Measurements from ENCODE around the gene GRXCR2.
"Not testable (repeated sequence)": the region's sequence is repeated elsewhere in the genome, so short reads cannot be mapped to it uniquely, and the experiment has no call there.

Gene GRXCR2

GRCh38 chr5:145903867-145904266 is 31.1 kb upstream of the GRXCR2 start:
- H3K4me1 Mint-ChIP-seq (ENCODE audit: low read depth), result no peaks in the 10 kb centered on the region
- H3K9me3 Mint-ChIP-seq (ENCODE audit: low read depth), result peaks cover 8% of the 10 kb centered on the region
- H3K4me3 Mint-ChIP-seq, result no peak overlapping the region
- no peaks in the 10 kb centered on the region for H3K36me3 Mint-ChIP-seq
- H3K27me3 Mint-ChIP-seq, result peaks cover 11% of the 10 kb centered on the region
- H3K27ac Mint-ChIP-seq, result no peak overlapping the region

- H3K27me3 Mint-ChIP-seq, result peaks cover 11% of the 10 kb centered on the region
- H3K36me3 Mint-ChIP-seq, result no peaks in the 10 kb centered on the region
These were observed 30.3 kb upstream of the GRXCR2 start for GRCh38 chr5:145903113-145903512.

GRCh38 chr5:145902421-145902820 is 29.6 kb upstream of the GRXCR2 start:
- H3K4me1 Mint-ChIP-seq (ENCODE audit: low read depth), result no peaks in the 10 kb centered on the region
- peaks cover 10% of the 10 kb centered on the region for H3K27me3 Mint-ChIP-seq
- peaks cover 10% of the 10 kb centered on the region for H3K9me3 Mint-ChIP-seq (ENCODE audit: low read depth)
- no peak overlapping the region for H3K27ac Mint-ChIP-seq
- H3K4me3 Mint-ChIP-seq, result no peak overlapping the region
- no peaks in the 10 kb centered on the region for H3K36me3 Mint-ChIP-seq

More at GRCh38 chr5:145903113-145903512, 30.3 kb upstream of the GRXCR2 start:
- H3K9me3 Mint-ChIP-seq (ENCODE audit: low read depth), result peaks cover 10% of the 10 kb centered on the region
- no peak overlapping the region for H3K4me3 Mint-ChIP-seq
- H3K4me1 Mint-ChIP-seq (ENCODE audit: low read depth), result no peaks in the 10 kb centered on the region
- H3K27ac Mint-ChIP-seq, result no peak overlapping the region

GRCh38 chr5:145898171-145898570 is 25.4 kb upstream of the GRXCR2 start:
- Mint-ChIP-seq H3K27me3 (no peaks in the 10 kb centered on the region), H3K4me1 (ENCODE audit: low read depth) (no peaks in the 10 kb centered on the region), H3K36me3 (no peaks in the 10 kb centered on the region), H3K27ac (no peak overlapping the region), H3K9me3 (ENCODE audit: low read depth) (peaks cover 10% of the 10 kb centered on the region), H3K4me3 (no peak overlapping the region)

GRCh38 chr5:145891378-145891777 is 18.6 kb upstream of the GRXCR2 start:
- not testable (repeated sequence) for H3K27me3 Mint-ChIP-seq; H3K9me3 Mint-ChIP-seq (ENCODE audit: low read depth); H3K36me3 Mint-ChIP-seq; H3K4me1 Mint-ChIP-seq (ENCODE audit: low read depth); H3K4me3 Mint-ChIP-seq; H3K27ac Mint-ChIP-seq

- peaks cover 5% of the 10 kb centered on the region for H3K9me3 Mint-ChIP-seq (ENCODE audit: low read depth)
- H3K4me3 Mint-ChIP-seq, result no peak overlapping the region
- no peaks in the 10 kb centered on the region for H3K4me1 Mint-ChIP-seq (ENCODE audit: low read depth)
- peaks cover 4% of the 10 kb centered on the region for H3K27me3 Mint-ChIP-seq
- no peak overlapping the region for H3K27ac Mint-ChIP-seq
- no peaks in the 10 kb centered on the region for H3K36me3 Mint-ChIP-seq
These were observed 16.8 kb upstream of the GRXCR2 start for GRCh38 chr5:145889611-145890010.

- H3K27me3 Mint-ChIP-seq, result peaks cover 4% of the 10 kb centered on the region
- no peak overlapping the region for H3K27ac Mint-ChIP-seq
These were observed 15.3 kb upstream of the GRXCR2 start for GRCh38 chr5:145887976-145888574.

GRCh38 chr5:145887217-145887616 is 14.4 kb upstream of the GRXCR2 start:
- no peak overlapping the region for H3K4me3 Mint-ChIP-seq
- peaks cover 7% of the 10 kb centered on the region for H3K9me3 Mint-ChIP-seq (ENCODE audit: low read depth)
- H3K27me3 Mint-ChIP-seq, result peaks cover 5% of the 10 kb centered on the region
- no peak overlapping the region for H3K27ac Mint-ChIP-seq
- H3K4me1 Mint-ChIP-seq (ENCODE audit: low read depth), result no peaks in the 10 kb centered on the region
- no peaks in the 10 kb centered on the region for H3K36me3 Mint-ChIP-seq

More at GRCh38 chr5:145887976-145888574, 15.3 kb upstream of the GRXCR2 start:
- H3K4me1 Mint-ChIP-seq (ENCODE audit: low read depth), result no peaks in the 10 kb centered on the region
- peaks cover 5% of the 10 kb centered on the region for H3K9me3 Mint-ChIP-seq (ENCODE audit: low read depth)
- H3K4me3 Mint-ChIP-seq, result no peak overlapping the region
- no peaks in the 10 kb centered on the region for H3K36me3 Mint-ChIP-seq

- no peak overlapping the region for H3K27ac Mint-ChIP-seq
- peaks cover 5% of the 10 kb centered on the region for H3K9me3 Mint-ChIP-seq (ENCODE audit: low read depth)
- H3K4me3 Mint-ChIP-seq, result no peak overlapping the region
- peaks cover 6% of the 10 kb centered on the region for H3K27me3 Mint-ChIP-seq
- no peaks in the 10 kb centered on the region for H3K4me1 Mint-ChIP-seq (ENCODE audit: low read depth)
- H3K36me3 Mint-ChIP-seq, result no peaks in the 10 kb centered on the region
These were observed 2.0 kb upstream of the GRXCR2 start for GRCh38 chr5:145874765-145875164.

GRCh38 chr5:145872486-145872885 is 328 bp downstream of the GRXCR2 start:
- no peak overlapping the region for H3K27ac Mint-ChIP-seq
- no peaks in the 10 kb centered on the region for H3K9me3 Mint-ChIP-seq (ENCODE audit: low read depth)
- H3K4me3 Mint-ChIP-seq, result no peak overlapping the region
- no peaks in the 10 kb centered on the region for H3K4me1 Mint-ChIP-seq (ENCODE audit: low read depth)
- H3K36me3 Mint-ChIP-seq, result no peaks in the 10 kb centered on the region
- peaks cover 4% of the 10 kb centered on the region for H3K27me3 Mint-ChIP-seq

- H3K36me3 Mint-ChIP-seq, result no peaks in the 10 kb centered on the region
- H3K9me3 Mint-ChIP-seq (ENCODE audit: low read depth), result no peaks in the 10 kb centered on the region
- peaks cover 6% of the 10 kb centered on the region for H3K27me3 Mint-ChIP-seq
- no peak overlapping the region for H3K4me3 Mint-ChIP-seq
- no peak overlapping the region for H3K27ac Mint-ChIP-seq
- H3K4me1 Mint-ChIP-seq (ENCODE audit: low read depth), result no peaks in the 10 kb centered on the region
These were observed 3.1 kb downstream of the GRXCR2 start for GRCh38 chr5:145869753-145870152.

GRCh38 chr5:145867806-145868205 is 5.0 kb downstream of the GRXCR2 start:
- no peaks in the 10 kb centered on the region for H3K36me3 Mint-ChIP-seq
- no peaks in the 10 kb centered on the region for H3K4me1 Mint-ChIP-seq (ENCODE audit: low read depth)
- no peak overlapping the region for H3K27ac Mint-ChIP-seq
- no peak overlapping the region for H3K4me3 Mint-ChIP-seq
- H3K9me3 Mint-ChIP-seq (ENCODE audit: low read depth), result no peaks in the 10 kb centered on the region
- peaks cover 5% of the 10 kb centered on the region for H3K27me3 Mint-ChIP-seq

- H3K27ac Mint-ChIP-seq; H3K27me3 Mint-ChIP-seq; H3K9me3 Mint-ChIP-seq (ENCODE audit: low read depth); H3K4me3 Mint-ChIP-seq; H3K4me1 Mint-ChIP-seq (ENCODE audit: low read depth); H3K36me3 Mint-ChIP-seq: not testable (repeated sequence)
These were observed 8.4 kb downstream of the GRXCR2 start for GRCh38 chr5:145864432-145864831.

GRCh38 chr5:145863003-145863402 is 9.8 kb downstream of the GRXCR2 start:
- H3K27me3 Mint-ChIP-seq, result peaks cover 7% of the 10 kb centered on the region
- no peaks in the 10 kb centered on the region for H3K4me1 Mint-ChIP-seq (ENCODE audit: low read depth)
- H3K27ac Mint-ChIP-seq, result no peak overlapping the region
- H3K9me3 Mint-ChIP-seq (ENCODE audit: low read depth), result no peaks in the 10 kb centered on the region
- H3K4me3 Mint-ChIP-seq, result no peak overlapping the region
- H3K36me3 Mint-ChIP-seq, result no peaks in the 10 kb centered on the region

- Mint-ChIP-seq H3K27me3 (peaks cover 3% of the 10 kb centered on the region), H3K9me3 (ENCODE audit: low read depth) (no peaks in the 10 kb centered on the region), H3K4me1 (ENCODE audit: low read depth) (no peaks in the 10 kb centered on the region), H3K27ac (no peak overlapping the region), H3K36me3 (no peaks in the 10 kb centered on the region), H3K4me3 (no peak overlapping the region)
These were observed 12.9 kb downstream of the GRXCR2 start for GRCh38 chr5:145859897-145860296.

GRCh38 chr5:145859453-145859852 is 13.4 kb downstream of the GRXCR2 start:
- H3K9me3 Mint-ChIP-seq (ENCODE audit: low read depth), result no peaks in the 10 kb centered on the region
- no peaks in the 10 kb centered on the region for H3K4me1 Mint-ChIP-seq (ENCODE audit: low read depth)
- H3K27me3 Mint-ChIP-seq, result peaks cover 2% of the 10 kb centered on the region
- H3K36me3 Mint-ChIP-seq, result no peaks in the 10 kb centered on the region
- no peak overlapping the region for H3K27ac Mint-ChIP-seq
- H3K4me3 Mint-ChIP-seq, result no peak overlapping the region
